Subcutaneous abdominal adipose tissue (tissue), 5 donors: ENCODE data around the gene MYO16.

ENCODE experiments used
- H3K27ac ChIP-seq: one replicate; pipeline ENCODE4 v1.7.0; 2013; ENCODE audit warnings: low read depth, mild to moderate bottlenecking, inconsistent platforms, low read length, moderate library complexity
- H3K27me3 ChIP-seq, 5 donors: one replicate each; pipeline ENCODE4 v1.7.0; 2013; ENCODE audit warnings: low read length in 5 of 5, inconsistent platforms in 1 of 5; ENCODE audit not compliant: control insufficient read depth in 5 of 5, insufficient read depth in 4 of 5
- H3K36me3 ChIP-seq, 5 donors: one replicate each; pipeline ENCODE4 v1.7.0; 2013; ENCODE audit warnings: low read length in 5 of 5; ENCODE audit not compliant: control insufficient read depth in 5 of 5, insufficient read depth in 5 of 5
- H3K4me1 ChIP-seq, 5 donors: one replicate each; pipeline ENCODE4 v1.7.0; 2013; ENCODE audit warnings: low read length in 5 of 5, mild to moderate bottlenecking in 3 of 5, moderate library complexity in 1 of 5; ENCODE audit not compliant: control insufficient read depth in 5 of 5, insufficient read depth in 5 of 5
- H3K4me3 ChIP-seq, 5 donors: one replicate each; pipeline ENCODE4 v1.7.0; 2013; ENCODE audit warnings: low read length in 5 of 5, low read depth in 1 of 5
- H3K9ac ChIP-seq, 5 donors: one replicate each; pipeline ENCODE4 v1.7.0; 2013; ENCODE audit warnings: low read length in 5 of 5, mild to moderate bottlenecking in 4 of 5, moderate library complexity in 3 of 5
- H3K9me3 ChIP-seq, 5 donors: one replicate each; pipeline ENCODE4 v1.7.0; 2013; ENCODE audit warnings: low read length in 5 of 5; ENCODE audit not compliant: control insufficient read depth in 5 of 5
- donor health status: healthy.
- donor health status: healthy.
- donor health status: healthy.
- donor health status: healthy.
- donor health status: healthy.

MYO16 gene

GRCh38 chr13:108851660-108852059 lies 222.2 kb downstream of the MYO16 start:
- no peaks in the 10 kb centered on the region for H3K36me3 ChIP-seq
- no peaks in the 10 kb centered on the region for H3K9me3 ChIP-seq
- H3K27ac ChIP-seq = no peak overlapping the region

DNA sequence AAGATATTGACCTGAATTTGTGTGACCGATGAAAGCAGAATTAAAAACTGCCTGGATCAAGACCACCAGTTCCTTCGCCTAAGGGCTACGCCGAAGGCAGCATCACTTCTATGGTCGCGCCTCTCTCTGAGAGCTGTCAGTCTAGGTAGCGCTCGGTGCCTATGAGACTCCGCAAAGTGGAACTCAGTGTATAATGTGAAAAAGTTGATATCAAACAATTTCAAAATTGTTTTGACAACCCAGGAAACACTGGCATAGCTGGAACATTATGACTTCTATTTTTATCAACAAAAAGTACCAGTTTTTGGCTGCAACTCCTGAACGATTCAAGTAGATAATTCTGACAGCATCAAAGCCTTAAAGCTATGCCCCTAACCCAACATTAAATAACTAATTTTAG lies 223.6 kb downstream of the MYO16 start:
- H3K27ac ChIP-seq = no peak overlapping the region
- H3K9ac ChIP-seq = no peak overlapping the region
- no peaks in the 10 kb centered on the region for H3K27me3 ChIP-seq
- no peak overlapping the region for H3K4me3 ChIP-seq
- H3K36me3 ChIP-seq = no peaks in the 10 kb centered on the region
- peaks cover 0 to 3% (median 0%) of the 10 kb centered on the region in 5 donors for H3K9me3 ChIP-seq
- H3K4me1 ChIP-seq = no peaks in the 10 kb centered on the region

More at GRCh38 chr13:108851660-108852059, 222.2 kb downstream of the MYO16 start:
- Histone ChIP-seq H3K9ac (no peak overlapping the region), H3K27me3 (no peaks in the 10 kb centered on the region), H3K4me3 (no peak overlapping the region), H3K4me1 (no peaks in the 10 kb centered on the region)

DNA sequence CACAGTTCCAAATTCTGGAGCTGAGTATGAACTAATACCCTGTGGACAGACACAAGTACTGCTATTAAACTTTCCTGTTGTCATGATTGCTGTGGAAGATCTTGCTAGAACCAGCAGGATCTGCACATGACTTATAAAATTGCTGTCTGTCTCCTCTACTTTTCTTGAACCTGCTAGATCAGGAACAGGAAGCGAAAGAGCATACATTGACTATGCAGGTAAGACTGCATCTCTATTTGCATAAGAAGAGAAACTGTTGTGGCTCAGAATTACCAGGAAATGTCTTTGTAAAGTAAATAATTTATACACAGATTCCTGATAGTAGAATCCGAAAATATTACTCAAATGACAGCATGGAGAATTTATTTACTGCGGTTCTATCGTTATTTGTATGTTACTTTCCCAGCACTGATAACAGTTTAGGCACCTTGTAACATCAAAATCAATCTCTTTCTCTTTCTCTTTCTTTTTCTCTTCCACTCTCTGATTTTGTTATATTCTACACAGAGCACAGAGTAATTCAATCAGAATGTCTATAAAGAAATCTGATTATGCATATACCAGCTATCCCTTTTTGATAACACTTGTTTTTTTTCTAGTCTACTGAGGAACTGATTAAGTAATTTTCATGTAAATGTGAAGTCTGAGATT lies 226.5 kb downstream of the MYO16 start:
- Histone ChIP-seq H3K27me3 (no peaks in the 10 kb centered on the region), H3K4me3 (no peak overlapping the region), H3K27ac (no peak overlapping the region), H3K9ac (no peak overlapping the region), H3K9me3 (peaks cover 0 to 3% (median 0%) of the 10 kb centered on the region in 5 donors), H3K4me1 (peaks cover 0 to 8% (median 2%) of the 10 kb centered on the region in 5 donors), H3K36me3 (no peaks in the 10 kb centered on the region)

GRCh38 chr13:108858676-108859075 lies 229.3 kb downstream of the MYO16 start:
- Histone ChIP-seq H3K9me3 (peaks cover 0 to 3% (median 0%) of the 10 kb centered on the region in 5 donors), H3K9ac (no peak overlapping the region), H3K36me3 (no peaks in the 10 kb centered on the region), H3K4me3 (no peak overlapping the region), H3K4me1 (peaks cover 0 to 8% (median 2%) of the 10 kb centered on the region in 5 donors), H3K27ac (no peak overlapping the region), H3K27me3 (no peaks in the 10 kb centered on the region)

DNA sequence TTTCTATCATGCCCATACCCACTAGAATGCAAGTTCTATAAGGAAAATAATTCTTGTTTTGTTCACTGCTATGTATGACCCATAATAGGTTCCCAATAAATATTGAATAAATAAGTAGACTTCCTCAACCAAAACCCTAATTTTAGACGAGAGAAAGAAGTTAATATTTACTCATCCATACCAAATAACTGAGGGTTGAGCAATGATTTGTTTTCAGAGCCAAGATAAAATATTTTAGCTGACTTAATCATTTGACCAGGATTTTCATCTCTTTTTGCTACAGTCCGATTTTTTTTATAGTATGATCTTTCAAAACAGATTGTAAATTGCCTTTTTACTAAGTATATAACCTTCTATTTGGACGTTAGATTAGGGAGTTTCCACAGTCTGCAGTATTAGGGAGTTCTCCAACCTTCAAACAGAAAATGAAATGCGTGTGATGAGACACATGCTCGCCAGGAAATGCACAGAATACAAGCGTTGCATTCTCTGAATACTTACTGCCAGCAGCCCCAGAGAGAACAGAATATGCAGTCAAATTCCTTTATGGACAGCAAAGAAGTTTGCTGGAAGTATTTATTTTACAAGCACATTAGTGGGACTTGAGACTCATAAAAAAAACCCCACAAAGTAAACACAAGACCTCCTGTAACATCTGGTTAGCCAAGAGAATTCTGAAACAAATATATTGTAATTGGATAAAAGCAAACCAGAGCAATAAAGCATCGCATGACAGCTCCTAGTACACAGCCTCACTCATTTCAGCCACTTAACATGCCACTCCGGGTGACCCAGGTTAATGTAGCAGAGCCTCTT lies 230.0 kb downstream of the MYO16 start:
- Histone ChIP-seq H3K4me3 (peak overlapping the region in 1 of 5 donors; percentile 41), H3K27ac (no peak overlapping the region), H3K9ac (no peak overlapping the region), H3K36me3 (no peaks in the 10 kb centered on the region), H3K27me3 (no peaks in the 10 kb centered on the region), H3K9me3 (peaks cover 0 to 3% (median 0%) of the 10 kb centered on the region in 5 donors), H3K4me1 (peaks cover 0 to 8% (median 2%) of the 10 kb centered on the region in 5 donors)

DNA sequence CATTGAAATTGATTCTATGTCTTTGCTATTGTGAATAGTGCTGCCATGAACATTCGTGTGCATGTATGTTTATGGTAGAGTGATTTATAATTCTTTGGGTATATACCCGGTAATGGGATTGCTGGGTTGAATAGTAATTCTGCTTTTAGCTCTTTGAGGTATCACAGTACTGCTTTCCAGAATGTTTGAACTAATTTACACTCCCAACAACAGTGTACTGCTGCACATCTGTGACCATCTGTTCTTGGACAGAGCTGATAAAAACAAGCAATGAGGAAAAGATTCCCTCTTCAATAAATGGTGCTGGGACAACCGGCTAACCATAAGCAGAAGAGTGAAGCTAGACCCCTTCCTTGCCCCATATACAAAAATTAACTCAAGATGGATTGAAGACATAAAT lies 231.0 kb downstream of the MYO16 start:
- Histone ChIP-seq H3K27ac (no peak overlapping the region), H3K4me1 (peaks cover 0 to 8% (median 2%) of the 10 kb centered on the region in 5 donors)

DNA sequence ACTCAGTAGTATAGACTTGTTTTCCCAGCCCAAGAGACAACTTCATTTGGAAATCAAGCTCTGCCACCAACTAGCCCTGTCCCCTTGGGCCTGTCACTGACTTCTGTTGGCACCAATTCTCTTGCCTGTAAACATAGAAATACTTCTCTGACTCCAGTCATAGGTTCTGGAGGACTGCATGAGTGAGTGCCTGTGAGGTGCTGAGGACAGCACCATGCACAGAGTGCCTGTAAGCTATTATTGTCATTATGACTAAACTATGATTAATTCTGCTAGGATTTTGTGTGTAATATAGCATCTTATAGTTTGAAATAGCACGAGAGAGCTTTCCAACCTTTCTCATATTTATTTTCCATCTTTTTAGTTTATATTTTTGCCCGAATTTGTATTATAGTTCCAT lies 247.9 kb downstream of the MYO16 start:
- no peak overlapping the region for H3K9ac ChIP-seq
- H3K4me1 ChIP-seq = no peaks in the 10 kb centered on the region
- H3K27me3 ChIP-seq = no peaks in the 10 kb centered on the region
- peaks cover 0 to 12% (median 9%) of the 10 kb centered on the region in 5 donors for H3K9me3 ChIP-seq
- H3K27ac ChIP-seq = no peak overlapping the region
- H3K4me3 ChIP-seq = no peak overlapping the region
- no peaks in the 10 kb centered on the region for H3K36me3 ChIP-seq

More for the DNA sequence above, 231.0 kb downstream of the MYO16 start:
- no peak overlapping the region for H3K4me3 ChIP-seq
- no peaks in the 10 kb centered on the region for H3K36me3 ChIP-seq
- peaks cover 0 to 3% (median 0%) of the 10 kb centered on the region in 5 donors for H3K9me3 ChIP-seq
- no peaks in the 10 kb centered on the region for H3K27me3 ChIP-seq
- no peak overlapping the region for H3K9ac ChIP-seq

DNA sequence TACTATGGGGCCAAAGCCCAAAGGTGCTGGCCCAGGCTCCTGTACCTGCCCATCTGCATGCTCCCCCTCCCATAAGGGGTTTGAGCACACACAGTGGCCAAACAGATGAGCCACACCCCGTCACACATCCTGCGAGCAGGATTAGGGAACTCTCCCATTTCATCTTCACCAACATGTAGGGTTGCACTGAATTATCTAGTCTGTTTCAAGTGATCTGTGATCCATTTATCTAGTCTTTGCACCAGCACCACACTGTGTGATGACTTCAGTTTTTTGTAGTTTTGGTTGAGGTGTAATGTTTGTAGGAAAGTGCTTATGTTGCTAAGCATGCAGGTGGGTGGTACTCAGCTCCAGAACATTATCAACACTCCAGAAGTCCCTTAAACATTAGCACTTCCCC lies 249.3 kb downstream of the MYO16 start:
- H3K36me3 ChIP-seq = no peaks in the 10 kb centered on the region
- H3K27me3 ChIP-seq = no peaks in the 10 kb centered on the region
- no peak overlapping the region for H3K27ac ChIP-seq
- no peak overlapping the region for H3K4me3 ChIP-seq
- peaks cover 0 to 12% (median 9%) of the 10 kb centered on the region in 5 donors for H3K9me3 ChIP-seq
- no peak overlapping the region for H3K9ac ChIP-seq
- H3K4me1 ChIP-seq = no peaks in the 10 kb centered on the region

GRCh38 chr13:108889324-108889984 lies 260.0 kb downstream of the MYO16 start:
- Histone ChIP-seq H3K4me3 (no peak overlapping the region), H3K27ac (no peak overlapping the region), H3K9me3 (no peaks in the 10 kb centered on the region), H3K36me3 (no peaks in the 10 kb centered on the region), H3K4me1 (no peaks in the 10 kb centered on the region), H3K9ac (no peak overlapping the region), H3K27me3 (no peaks in the 10 kb centered on the region)

DNA sequence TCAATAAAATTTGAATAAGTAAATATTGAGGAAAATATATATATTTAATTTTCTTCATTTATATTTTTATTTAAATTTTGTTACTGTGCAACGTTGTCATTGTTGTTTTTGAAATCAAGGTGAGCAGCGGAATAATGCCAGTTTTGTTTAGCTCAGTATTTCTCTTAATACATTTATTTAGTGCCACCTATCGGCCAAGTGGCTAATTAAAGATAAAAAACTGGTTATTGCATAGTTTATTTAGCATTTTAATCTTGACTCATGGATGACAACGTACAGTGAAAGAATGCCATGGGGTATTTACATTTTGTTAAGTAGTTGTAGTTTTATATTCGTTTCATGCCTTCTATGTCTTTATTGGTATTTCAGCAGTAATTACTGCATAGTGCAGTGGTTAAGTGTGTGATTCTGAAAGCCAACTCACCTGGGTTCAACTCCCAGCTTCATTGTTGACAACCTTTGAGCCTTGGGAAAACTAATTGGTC lies 265.9 kb downstream of the MYO16 start:
- H3K4me3 ChIP-seq = no peak overlapping the region
- no peak overlapping the region for H3K27ac ChIP-seq
- no peak overlapping the region for H3K9ac ChIP-seq
- peaks cover 0 to 7% (median 0%) of the 10 kb centered on the region in 5 donors for H3K4me1 ChIP-seq
- H3K27me3 ChIP-seq = no peaks in the 10 kb centered on the region
- H3K9me3 ChIP-seq = no peaks in the 10 kb centered on the region
- H3K36me3 ChIP-seq = no peaks in the 10 kb centered on the region
